Measurements from ENCODE around the gene MAP4K2.

GRCh38 chr11:64833509-64833908, 30.5 kb upstream of the MAP4K2 start:
- TF ChIP-seq ILK (tag; IDR thresholded peaks at IDR 0.05; ENCODE audit: borderline replicate concordance, low read depth) = no peak
- TF ChIP-seq FOSL1 (tag; conservative IDR thresholded peaks at IDR 0.05) = no peak
- TF ChIP-seq CEBPB (tag; IDR thresholded peaks at IDR 0.05) = no peak
- no peak for TF ChIP-seq KAT7 (CRISPR knock-in tag; IDR thresholded peaks at IDR 0.05; ENCODE audit: borderline replicate concordance)
- no peak for TF ChIP-seq ZNF212 (CRISPR knock-in tag; IDR thresholded peaks at IDR 0.05)
- TF ChIP-seq HCFC1 (IDR thresholded peaks at IDR 0.05; ENCODE audit: low read depth, low read length) = no peak
- no peak for TF ChIP-seq BDP1 (IDR thresholded peaks at IDR 0.05; ENCODE audit: insufficient read depth, insufficient read length)
- TF ChIP-seq ZNF785 (CRISPR knock-in tag; IDR thresholded peaks at IDR 0.05) = no peak
- no peak for TF ChIP-seq KLF10 (CRISPR knock-in tag; IDR thresholded peaks at IDR 0.05)
- no peak for TF ChIP-seq SLC30A9 (CRISPR knock-in tag; IDR thresholded peaks at IDR 0.05)
- no peak for TF ChIP-seq HSF4 (CRISPR knock-in tag; IDR thresholded peaks at IDR 0.05; ENCODE audit: borderline replicate concordance)
- no peak for TF ChIP-seq HDAC1 (IDR thresholded peaks at IDR 0.05)
- no peak for TF ChIP-seq NFYB (IDR thresholded peaks at IDR 0.05; ENCODE audit: extremely low read depth, insufficient read length)

Measured in K562 (cell line).